ENCODE data around the gene CHST11. TPM values are rescaled to one million over a fixed set of nuclear protein-coding genes. Genes with fewer than 3 reads are reported as not detected.

The CHST11 gene
- total RNA-seq, 1 donor from 2014 or later, result 44.3 TPM

DNA sequence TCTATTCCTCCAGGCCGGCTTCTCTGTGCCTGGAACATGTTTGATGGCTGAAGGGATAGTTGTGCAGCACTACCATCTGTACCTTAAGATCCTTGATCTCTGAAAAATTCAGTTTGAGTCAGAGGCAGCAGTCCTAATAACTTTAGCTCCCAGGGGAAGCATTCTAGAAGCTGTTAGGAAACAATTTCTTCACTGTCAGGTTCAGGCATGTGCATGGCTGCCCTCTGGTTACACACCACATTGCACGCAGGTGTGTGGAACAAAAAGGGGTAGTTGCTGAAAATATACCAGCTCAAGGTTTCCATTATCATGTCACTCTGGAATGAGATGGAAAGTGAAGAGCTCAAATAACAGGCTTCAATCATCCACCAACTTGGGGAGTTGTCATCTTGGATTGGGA lies 80.1 kb downstream of the CHST11 start:
- DNase-seq (ENCODE audit: low read depth), result no peak
- H3K4me3 ChIP-seq (ENCODE audit: low read depth, low read length), result no peak overlapping the region
- TF ChIP-seq, protein P1, sequence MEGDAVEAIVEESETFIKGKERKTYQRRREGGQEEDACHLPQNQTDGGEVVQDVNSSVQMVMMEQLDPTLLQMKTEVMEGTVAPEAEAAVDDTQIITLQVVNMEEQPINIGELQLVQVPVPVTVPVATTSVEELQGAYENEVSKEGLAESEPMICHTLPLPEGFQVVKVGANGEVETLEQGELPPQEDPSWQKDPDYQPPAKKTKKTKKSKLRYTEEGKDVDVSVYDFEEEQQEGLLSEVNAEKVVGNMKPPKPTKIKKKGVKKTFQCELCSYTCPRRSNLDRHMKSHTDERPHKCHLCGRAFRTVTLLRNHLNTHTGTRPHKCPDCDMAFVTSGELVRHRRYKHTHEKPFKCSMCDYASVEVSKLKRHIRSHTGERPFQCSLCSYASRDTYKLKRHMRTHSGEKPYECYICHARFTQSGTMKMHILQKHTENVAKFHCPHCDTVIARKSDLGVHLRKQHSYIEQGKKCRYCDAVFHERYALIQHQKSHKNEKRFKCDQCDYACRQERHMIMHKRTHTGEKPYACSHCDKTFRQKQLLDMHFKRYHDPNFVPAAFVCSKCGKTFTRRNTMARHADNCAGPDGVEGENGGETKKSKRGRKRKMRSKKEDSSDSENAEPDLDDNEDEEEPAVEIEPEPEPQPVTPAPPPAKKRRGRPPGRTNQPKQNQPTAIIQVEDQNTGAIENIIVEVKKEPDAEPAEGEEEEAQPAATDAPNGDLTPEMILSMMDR (conservative IDR thresholded peaks at IDR 0.05; ENCODE audit: low read depth, low read length), result no peak

DNA sequence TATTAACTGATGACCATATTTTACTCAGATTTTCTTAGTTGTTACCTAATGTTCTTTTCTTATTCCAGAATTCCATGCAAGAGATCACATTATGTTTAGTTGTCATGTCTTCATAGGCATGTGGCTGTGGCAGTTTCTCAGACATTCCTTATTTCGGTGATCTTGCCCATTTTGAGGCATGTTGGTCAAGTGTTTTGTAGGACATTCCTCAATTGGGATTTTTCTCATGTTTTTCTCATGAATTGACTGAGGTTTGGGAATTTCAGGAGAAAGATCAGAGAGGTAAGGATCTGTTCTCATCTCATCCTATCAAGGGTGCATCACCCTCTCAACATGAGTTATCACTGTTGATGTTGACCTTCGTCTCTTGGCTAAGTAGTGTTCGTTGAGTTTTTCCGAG lies 81.3 kb downstream of the CHST11 start:
- TF ChIP-seq, protein P1 (conservative IDR thresholded peaks at IDR 0.05; ENCODE audit: low read depth, low read length), result no peak
- H3K4me3 ChIP-seq (ENCODE audit: low read depth, low read length), result no peak overlapping the region
- no peak for DNase-seq (ENCODE audit: low read depth)

DNA sequence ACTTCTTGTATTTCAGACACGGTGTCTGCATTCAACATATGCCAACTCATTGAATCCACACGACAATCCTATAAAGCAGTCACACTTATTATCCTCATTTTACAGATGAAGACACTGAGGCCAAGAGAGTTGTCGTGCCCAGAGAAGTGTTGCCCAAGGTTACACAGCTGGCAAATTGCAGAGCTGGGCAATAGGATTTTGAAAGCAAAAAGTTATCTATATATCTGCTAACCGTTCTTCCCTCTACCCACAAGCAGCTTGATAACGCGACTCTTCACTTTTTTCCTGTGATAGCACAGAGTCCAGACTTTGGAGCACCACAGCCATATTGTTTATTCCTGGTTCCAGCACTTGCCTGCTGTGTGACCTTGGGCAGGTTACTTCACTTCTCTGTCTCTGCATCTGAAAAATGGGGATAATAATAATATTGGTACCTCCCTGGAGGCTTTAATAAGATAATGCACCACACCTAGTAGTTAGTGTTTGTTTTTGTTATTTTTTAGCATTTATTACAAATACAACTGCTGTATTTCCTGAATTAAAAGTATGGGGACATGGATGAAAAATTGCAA lies 82.2 kb downstream of the CHST11 start:
- DNase-seq (ENCODE audit: low read depth), result no peak
- no peak overlapping the region for H3K4me3 ChIP-seq (ENCODE audit: low read depth, low read length)
- TF ChIP-seq, protein P1 (conservative IDR thresholded peaks at IDR 0.05; ENCODE audit: low read depth, low read length), result no peak

DNA sequence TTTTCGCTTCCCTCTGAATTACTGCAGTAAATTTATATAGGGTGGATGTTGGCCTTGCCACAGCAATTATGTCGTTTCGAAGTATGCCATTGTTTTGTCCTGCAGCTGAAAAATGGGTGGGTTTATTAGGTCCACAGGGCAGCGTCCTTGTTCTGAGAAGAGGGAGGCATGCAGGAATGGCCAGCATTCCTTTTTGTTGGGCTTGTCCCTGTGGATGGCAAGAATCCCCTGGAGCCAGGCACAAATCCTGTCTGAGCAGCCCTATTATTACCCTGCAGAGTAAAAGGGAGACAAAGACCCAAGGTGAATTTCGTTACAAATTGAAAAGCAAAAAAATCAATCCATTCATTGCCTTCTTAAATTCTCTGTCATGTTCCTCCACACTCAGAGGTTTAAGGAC lies 88.1 kb downstream of the CHST11 start:
- no peak for DNase-seq (ENCODE audit: low read depth)
- H3K4me3 ChIP-seq (ENCODE audit: low read depth, low read length), result no peak overlapping the region
- TF ChIP-seq, protein P1 (conservative IDR thresholded peaks at IDR 0.05; ENCODE audit: low read depth, low read length), result no peak

DNA sequence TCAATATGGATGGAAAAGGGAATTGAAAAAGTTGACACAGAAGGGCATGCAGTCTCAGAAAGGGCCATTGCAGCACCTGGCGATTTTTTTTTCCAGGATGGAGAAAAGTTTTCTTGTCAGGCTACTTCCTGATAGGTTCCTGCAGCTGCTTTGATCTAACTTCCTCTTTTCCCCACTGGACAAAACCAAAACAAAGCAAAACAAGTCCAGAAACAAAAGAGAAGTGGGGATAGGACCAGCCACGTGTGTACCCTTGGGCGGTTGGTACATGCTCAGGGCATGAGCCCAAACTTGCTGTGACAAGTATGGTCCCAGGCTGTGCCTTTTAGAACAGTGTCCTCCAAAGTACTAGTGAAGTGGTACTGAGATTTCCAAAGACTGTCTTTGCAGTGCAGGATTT lies 89.8 kb downstream of the CHST11 start:
- DNase-seq (ENCODE audit: low read depth), result no peak
- H3K4me3 ChIP-seq (ENCODE audit: low read depth, low read length), result no peak overlapping the region
- TF ChIP-seq, protein P1 (conservative IDR thresholded peaks at IDR 0.05; ENCODE audit: low read depth, low read length), result no peak

DNA sequence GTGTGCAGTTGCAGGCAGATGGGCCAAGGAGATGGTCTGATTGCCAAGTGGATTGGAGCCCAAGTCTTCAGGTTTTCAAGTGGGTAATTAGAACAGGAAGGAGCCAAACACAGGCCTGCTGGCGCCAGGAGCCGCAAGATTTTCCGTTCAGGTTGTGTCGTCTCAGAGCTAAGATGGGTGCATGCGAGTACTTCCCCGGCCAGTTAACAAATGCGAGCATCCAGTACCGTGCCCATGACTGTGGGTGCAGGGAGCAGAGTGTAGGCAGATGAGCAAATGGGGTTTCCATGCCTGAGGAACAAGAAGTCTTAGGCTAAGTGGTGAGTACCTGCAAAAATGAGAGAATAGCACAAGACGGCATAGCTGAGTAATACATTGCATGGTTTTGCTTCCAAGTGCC lies 90.5 kb downstream of the CHST11 start:
- TF ChIP-seq, protein P1 (conservative IDR thresholded peaks at IDR 0.05; ENCODE audit: low read depth, low read length), result no peak
- no peak overlapping the region for H3K4me3 ChIP-seq (ENCODE audit: low read depth, low read length)
- DNase-seq (ENCODE audit: low read depth), result no peak

DNA sequence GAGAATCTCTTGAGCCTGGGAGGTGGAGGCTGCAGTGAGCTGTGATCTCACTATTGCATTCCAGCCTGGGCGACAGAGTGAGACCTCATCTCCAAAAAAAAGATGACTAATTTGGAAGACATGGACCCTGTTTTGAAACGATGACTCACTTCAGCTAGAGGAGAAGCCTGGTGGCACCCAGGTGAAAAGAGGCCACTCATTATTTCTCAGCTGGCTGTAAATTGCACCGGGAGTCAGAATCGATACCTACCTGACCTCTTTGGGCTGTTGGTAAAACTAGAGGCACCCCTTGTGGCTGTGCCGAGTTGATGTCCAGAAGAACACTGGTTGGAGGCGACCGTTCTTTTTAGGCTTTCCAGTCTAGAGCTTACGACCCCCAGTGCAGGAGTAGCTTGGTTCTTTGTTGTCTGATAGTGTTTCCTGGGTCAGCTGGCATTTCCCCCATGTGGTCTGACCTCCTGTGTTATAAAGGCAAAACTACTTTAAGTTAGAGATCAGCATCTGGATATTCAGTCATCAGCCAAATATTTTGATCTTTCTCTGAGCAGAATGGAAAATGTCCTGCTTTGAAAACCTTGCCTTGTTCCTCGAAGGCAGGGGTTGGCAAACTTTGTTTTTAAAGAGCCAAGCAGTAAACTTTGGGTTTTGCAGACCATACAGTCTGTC lies 93.2 kb downstream of the CHST11 start:
- TF ChIP-seq, protein P1 (conservative IDR thresholded peaks at IDR 0.05; ENCODE audit: low read depth, low read length), result no peak
- no peak for DNase-seq (ENCODE audit: low read depth)
- no peak overlapping the region for H3K4me3 ChIP-seq (ENCODE audit: low read depth, low read length)
